Measurements from ENCODE around the gene IL17C.
"Not testable (repeated sequence)": the region's sequence is repeated elsewhere in the genome, so short reads cannot be mapped to it uniquely, and the experiment has no call there.

IL17C gene

DNA sequence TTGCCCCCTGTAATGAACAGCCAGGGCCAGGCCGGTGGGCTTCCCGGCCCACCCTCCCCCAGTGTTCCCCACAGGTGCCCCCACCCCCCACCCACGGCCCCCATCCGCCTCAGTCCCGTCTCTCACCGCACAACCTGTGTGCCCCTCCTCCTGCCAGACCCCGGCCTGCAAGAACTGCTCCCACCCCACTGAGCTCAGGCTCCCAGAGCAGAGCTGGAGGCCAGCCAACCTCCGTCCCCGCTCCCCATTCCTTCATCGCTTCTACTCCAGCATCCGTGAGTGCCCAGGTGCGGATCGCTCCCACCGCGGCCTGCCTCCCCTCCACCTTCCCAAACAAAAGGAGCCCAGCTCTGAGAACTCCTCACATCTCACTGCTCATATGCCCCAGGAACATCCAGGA lies 20.3 kb downstream of the IL17C start:
- no peak for DNase-seq (ENCODE audit: low read depth in 2 of 2)

DNA sequence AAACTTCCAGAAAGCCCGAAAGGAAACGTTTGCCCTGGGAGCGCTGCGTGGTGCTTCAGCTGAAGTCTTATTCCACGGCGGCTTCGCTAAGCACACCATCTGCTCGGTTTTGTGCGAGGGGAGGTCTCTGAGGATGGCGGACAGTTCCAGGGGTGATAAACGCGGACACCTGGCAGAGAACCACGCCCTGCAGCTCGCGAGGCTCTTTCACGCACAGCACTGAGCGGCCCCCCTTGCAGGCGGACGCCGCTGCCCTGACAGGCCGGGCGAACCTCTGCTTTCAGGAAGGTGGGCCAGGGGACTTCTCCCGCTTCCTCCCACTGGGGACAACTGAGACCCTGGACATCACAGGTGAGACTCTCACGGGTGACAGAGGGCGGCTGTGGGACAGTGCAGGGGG lies 20.8 kb downstream of the IL17C start:
- no peak for DNase-seq (ENCODE audit: low read depth in 2 of 2)

GRCh38 chr16:88661468-88661867 lies 23.1 kb downstream of the IL17C start:
- no peak for DNase-seq (ENCODE audit: low read depth in 2 of 2)

- DNase-seq (ENCODE audit: low read depth in 2 of 2) = no peak
These were observed 24.0 kb downstream of the IL17C start for GRCh38 chr16:88662222-88662842.

- peak; percentile 94 for DNase-seq (ENCODE audit: low read depth in 2 of 2)
These were observed 24.7 kb downstream of the IL17C start, which contains the start of gene MVD for GRCh38 chr16:88662843-88663606. TSS of gene MVD (minus strand) at chr16:88663091. CDS start at chr16:88663080, 11 bp downstream.

DNA sequence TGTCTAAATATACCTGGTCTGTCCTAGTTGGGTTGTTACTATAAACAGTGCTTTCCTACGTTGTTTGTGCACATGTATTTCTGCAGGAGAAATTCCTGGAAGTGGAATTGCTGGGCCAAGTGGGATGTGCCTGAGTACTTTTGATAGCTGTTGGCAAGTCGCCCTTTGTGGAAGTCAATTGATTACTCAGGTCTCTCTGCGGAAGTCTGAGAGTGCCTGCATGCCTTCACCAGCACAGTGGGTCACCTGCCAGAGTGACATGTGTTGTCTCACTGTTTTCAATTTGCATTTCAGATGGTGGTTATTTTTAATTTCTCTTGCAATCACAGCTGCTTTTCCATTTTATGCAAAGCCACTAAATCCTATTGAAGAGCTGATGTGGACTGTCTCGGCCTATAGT lies 26.8 kb downstream of the IL17C start:
- DNase-seq (ENCODE audit: low read depth in 2 of 2) = no peak

GRCh38 chr16:88665570-88665969 lies 27.2 kb downstream of the IL17C start:
- no peak for DNase-seq (ENCODE audit: low read depth in 2 of 2)

GRCh38 chr16:88667461-88667860 lies 29.1 kb downstream of the IL17C start:
- no peak for DNase-seq (ENCODE audit: low read depth in 2 of 2)

DNA sequence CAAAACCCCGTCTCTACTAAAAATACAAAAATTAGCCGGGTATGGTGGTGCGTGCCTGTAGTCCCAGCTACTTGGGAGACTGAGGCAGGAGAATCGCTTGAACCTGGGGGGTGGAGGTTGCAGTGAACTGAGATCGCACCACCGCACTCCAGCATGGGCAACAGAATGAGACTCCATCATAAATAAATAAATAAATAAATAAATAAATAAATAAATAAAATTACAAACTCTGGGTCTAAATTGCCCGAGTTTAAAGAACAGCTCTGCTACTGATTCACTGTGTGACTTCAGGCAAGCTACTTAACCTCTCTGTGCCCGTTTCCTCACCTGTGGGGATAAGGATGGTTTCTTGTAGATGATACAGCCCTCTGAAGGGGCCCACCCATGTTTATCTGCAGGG lies 31.1 kb downstream of the IL17C start:
- DNase-seq (ENCODE audit: low read depth in 2 of 2) = not testable (repeated sequence)

- DNase-seq (ENCODE audit: low read depth in 2 of 2) = no peak
These were observed 31.6 kb downstream of the IL17C start for GRCh38 chr16:88669980-88670379.

DNA sequence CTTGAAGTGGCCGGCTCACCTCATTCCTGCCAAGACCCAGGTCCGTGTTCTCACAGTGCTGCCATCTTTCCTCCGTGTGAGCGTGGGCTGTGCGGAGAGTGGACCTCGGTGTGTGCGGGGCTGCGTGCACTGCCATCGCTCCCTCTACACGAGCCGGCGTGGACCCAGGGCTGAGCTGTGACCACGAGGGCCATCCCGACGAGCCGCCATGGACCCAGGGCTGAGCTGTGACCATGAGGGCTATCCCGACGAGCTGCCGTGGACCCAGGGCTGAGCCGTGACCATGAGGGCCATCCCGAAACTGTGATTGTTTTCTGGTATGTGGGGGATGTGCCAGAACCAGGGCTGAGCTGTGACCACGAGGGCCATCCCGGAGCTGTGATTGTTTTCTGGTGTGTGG lies 33.4 kb downstream of the IL17C start:
- no peak for DNase-seq (ENCODE audit: low read depth in 2 of 2)

DNA sequence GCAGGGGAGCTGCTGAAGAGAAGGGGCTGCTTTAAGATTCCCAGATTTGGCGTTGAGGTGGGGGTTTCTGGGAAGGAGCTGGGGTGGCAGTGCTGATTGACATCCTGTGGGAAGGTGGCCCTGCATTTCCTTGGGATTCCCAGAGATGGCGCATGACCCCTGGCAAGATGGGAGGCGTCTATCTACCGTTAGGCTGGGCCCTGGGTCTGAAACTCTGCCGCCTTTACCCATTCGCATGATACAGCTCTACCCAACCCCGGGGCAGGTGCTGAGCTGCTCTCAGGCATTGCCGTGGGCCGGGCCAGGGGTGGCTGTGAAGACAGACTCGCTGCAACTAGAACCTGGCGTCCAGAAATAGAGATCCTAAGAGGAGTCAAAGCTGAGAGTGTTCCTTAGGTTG lies 34.4 kb downstream of the IL17C start:
- no peak for DNase-seq (ENCODE audit: low read depth in 2 of 2)

DNA sequence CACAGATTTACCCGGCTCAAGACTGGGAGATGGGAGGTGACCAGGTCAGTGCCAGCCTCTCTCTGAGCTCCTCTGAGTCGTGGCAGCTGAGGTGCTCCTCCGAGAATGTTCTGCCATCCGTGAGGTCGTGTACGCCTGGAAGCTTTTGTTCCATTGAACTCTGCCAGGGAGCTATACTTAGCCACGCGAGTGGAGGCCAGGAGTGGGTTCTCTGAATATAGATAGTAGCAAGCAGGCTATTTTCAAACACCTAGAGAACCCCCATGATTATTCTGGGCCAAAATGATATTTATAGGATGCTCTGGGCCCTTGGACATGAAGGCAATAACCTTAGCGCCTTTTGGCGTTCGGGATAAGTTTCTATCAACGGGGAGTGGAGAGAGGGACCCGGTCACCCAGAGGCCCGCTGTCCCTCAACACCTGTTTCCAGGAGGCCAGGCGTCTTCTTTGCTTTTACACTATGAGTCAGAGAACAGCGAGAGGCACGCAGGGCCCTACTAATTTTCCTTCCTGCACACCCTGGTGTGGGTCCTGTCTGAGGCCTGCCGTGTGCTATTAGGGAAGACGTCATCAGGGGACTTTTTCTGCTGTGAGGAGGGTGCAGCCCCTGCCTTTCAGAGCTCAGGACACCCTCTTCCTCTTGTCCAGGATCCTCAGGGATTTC lies 35.5 kb downstream of the IL17C start:
- no peak for DNase-seq (ENCODE audit: low read depth in 2 of 2)

GRCh38 chr16:88676502-88677242 lies 38.3 kb downstream of the IL17C start:
- no peak for DNase-seq (ENCODE audit: low read depth in 2 of 2)

GRCh38 chr16:88677721-88678120 lies 39.3 kb downstream of the IL17C start:
- DNase-seq (ENCODE audit: low read depth in 2 of 2) = no peak

DNA sequence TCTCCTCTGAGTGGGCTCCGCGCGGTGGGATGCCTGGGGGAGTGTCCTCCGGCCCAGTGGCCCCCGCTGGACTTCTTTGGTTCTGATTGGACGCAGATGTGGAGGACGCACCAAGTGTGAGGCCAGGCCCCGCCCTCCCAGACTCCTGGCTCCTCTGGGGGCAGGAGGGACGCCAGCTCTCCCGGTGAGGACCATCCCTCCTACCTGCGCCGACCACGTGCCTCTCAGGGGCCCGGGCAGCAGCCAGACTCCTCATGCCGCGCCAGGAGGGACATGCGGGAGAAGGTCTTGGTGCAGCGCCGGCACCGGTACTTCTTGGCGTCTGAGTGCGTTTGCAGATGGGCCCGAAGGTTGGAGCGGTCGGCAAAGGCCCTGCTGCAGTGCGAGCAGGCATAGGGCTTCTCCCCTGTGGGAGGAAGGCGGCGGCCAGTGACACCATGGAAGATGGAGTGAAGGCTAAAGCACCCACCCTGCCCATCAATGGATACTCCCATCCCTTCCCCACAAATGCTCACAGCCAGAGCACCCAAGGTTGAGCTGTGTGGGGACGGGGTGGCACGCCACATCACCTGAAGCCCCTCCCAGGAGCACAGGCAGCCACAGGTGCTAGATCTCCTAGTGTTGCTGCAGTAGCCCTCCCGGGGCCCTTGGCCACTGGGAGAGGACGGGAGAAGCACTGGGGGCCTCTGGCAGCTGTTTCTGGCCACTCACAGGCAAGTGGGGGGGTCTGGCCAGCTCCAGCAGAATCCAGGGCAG lies 40.0 kb downstream of the IL17C start:
- no peak for DNase-seq (ENCODE audit: low read depth in 2 of 2)

DNA sequence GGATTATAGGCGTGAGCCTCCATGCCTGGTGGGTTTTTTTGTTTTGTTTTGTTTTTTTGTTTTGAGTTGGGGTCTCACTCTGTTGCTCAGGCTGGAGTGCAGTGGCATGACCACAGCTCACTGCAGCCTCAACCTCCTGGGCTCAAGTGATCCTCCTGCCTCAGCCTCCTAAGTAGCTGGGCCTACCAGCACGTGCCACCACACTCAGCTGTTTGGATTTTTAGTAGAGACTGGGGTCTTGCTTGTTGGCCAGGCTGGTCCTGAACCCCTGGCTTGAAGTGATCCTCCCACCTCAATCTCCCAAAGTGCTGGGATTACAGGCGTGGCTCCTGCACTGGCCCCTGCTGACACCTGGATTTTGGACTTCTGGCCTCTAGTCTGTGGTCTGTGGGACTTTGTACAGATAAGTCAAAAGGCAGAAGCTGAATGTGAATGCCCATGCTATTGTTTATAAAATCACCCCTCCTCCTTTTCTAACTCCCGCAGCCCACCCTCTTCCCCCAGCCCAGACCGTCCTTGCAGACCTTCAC lies 42.2 kb downstream of the IL17C start:
- DNase-seq (ENCODE audit: low read depth in 2 of 2) = no peak

DNA sequence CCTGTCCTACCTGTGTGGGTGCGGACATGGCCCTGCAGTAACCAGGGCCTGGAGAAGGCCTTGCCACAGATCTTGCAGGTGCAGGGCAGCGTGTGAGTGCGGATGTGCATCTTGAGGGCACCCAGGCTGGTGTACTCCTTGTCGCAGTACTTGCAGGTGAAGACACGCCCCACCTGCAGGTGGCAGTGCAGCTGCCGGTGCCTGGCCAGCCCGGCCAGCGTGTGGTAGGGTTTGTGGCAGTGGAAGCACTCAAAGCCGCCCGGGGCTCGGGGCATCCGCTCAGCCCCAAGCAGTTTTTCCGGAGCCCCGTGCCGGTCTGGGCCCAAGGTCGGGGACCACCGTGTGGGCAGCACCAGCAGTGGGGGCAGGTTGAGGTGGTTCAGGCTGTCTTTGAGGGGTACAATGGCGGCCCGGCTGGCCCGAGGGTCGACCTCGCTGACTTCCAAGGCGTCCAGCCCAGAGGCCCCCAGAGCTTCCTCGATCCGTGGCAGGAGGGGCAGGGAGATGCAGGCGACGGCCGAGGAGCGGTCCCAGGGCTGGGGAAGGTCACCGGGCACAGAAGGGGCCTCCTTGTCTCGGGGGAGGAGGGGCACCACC lies 42.8 kb downstream of the IL17C start:
- no peak for DNase-seq (ENCODE audit: low read depth in 2 of 2)

- DNase-seq (ENCODE audit: low read depth in 2 of 2) = peak; percentile 72 to 80
These were observed 43.5 kb downstream of the IL17C start for GRCh38 chr16:88681709-88682451.

DNA sequence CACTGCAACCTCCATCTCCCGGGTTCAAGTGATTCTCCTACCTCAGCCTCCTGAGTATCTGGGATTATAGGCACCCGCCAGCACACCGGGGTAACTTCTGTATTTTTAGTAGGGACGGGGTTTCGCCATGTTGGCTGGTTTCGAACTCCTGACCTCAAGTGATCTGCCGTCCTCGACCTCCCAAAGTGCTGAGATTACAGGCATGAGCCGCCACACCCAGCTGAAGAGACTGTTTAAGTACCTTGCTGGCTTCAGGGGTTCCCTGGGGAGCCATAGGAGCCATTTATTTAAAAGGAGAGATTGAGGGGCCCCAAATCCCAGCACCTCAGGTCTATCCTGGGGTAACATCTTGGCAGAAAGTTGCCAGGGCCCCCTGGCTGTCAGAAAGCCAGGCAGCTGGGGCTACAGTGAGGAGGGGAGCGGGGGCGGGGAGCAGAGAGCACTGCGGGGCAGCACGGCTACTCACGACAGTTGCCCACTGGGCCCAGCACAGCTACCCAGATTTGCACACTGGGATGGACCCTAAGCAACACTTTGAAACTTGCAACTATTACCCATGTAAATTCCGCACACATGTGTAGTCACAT lies 46.3 kb downstream of the IL17C start:
- no peak for DNase-seq (ENCODE audit: low read depth in 2 of 2)

All from stimulated activated CD4-positive, alpha-beta T cell treated with anti-CD3 and anti-CD28 coated beads, Interleukin-15, amount 100 ng/mL, for 48 hours (primary cell).